A549 (cell line): ENCODE data around the gene ZC2HC1B.

ENCODE experiments used
- EP300 ChIP-seq, 2 experiments: fragments of >200 bp; sonication (Bioruptor Twin); formaldehyde crosslinking; IDR thresholded peaks; 2 replicates in 1 of 2; 3 replicates in 1 of 2; pipeline ENCODE4 v1.6.1; 2016 to 2017
- MAFK ChIP-seq: fragments of 450-650 bp; IDR thresholded peaks from 2 replicates; pipeline ENCODE4 v1.6.1; 2014; ENCODE audit not compliant: partially characterized antibody
- PHF8 ChIP-seq: fragments of 200-600 bp; sonication (generic); IDR thresholded peaks from 2 replicates; pipeline ENCODE4 v1.6.1; 2016; ENCODE audit warnings: low read depth, mild to moderate bottlenecking, antibody characterized with exemption, moderate library complexity, borderline replicate concordance
- TF ChIP-seq, protein P1 (sequence below): fragments of >200 bp; sonication (Bioruptor Twin); formaldehyde crosslinking; IDR thresholded peaks from 3 replicates; pipeline ENCODE4 v1.5.1; 2016
- TF ChIP-seq, protein P2 (sequence below): fragments of 450-650 bp; IDR thresholded peaks from 2 replicates; pipeline ENCODE4 v1.6.1; 2014; ENCODE audit warnings: antibody characterized with exemption

DNA sequence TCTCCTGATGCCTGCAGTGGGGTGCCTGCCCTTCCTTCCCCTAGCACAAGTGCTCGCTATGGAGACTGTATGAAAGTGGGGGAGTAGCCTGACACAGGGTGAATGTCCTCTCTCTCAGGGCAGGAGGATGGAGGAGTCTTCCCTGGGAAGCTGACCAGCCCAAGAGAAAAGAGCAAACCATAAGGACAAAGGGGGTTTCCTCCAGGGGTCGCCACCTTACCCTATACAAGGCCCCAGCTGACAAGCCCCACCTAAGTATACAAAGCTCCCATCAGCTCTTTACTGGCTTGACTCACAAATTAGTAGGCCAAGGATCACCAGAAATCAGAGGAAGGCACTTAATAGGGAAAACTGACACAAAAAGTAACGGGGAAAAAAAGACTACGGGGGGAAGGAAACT lies 89.6 kb downstream of the ZC2HC1B start:
- no peak for TF ChIP-seq MAFK
- TF ChIP-seq PHF8 = no peak
- TF ChIP-seq, protein P1, sequence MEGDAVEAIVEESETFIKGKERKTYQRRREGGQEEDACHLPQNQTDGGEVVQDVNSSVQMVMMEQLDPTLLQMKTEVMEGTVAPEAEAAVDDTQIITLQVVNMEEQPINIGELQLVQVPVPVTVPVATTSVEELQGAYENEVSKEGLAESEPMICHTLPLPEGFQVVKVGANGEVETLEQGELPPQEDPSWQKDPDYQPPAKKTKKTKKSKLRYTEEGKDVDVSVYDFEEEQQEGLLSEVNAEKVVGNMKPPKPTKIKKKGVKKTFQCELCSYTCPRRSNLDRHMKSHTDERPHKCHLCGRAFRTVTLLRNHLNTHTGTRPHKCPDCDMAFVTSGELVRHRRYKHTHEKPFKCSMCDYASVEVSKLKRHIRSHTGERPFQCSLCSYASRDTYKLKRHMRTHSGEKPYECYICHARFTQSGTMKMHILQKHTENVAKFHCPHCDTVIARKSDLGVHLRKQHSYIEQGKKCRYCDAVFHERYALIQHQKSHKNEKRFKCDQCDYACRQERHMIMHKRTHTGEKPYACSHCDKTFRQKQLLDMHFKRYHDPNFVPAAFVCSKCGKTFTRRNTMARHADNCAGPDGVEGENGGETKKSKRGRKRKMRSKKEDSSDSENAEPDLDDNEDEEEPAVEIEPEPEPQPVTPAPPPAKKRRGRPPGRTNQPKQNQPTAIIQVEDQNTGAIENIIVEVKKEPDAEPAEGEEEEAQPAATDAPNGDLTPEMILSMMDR = no peak
- TF ChIP-seq, protein P2, sequence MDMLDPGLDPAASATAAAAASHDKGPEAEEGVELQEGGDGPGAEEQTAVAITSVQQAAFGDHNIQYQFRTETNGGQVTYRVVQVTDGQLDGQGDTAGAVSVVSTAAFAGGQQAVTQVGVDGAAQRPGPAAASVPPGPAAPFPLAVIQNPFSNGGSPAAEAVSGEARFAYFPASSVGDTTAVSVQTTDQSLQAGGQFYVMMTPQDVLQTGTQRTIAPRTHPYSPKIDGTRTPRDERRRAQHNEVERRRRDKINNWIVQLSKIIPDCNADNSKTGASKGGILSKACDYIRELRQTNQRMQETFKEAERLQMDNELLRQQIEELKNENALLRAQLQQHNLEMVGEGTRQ = no peak
- no peak for TF ChIP-seq EP300 (IDR thresholded peaks at IDR 0.05)
